Subcutaneous abdominal adipose tissue (tissue), 5 donors: ENCODE data around the gene KCNJ2.

Source experiments
- H3K27ac ChIP-seq: one replicate; pipeline ENCODE4 v1.7.0; 2013; ENCODE audit warnings: low read depth, mild to moderate bottlenecking, inconsistent platforms, low read length, moderate library complexity
- H3K27me3 ChIP-seq, 5 donors: one replicate each; pipeline ENCODE4 v1.7.0; 2013; ENCODE audit warnings: low read length in 5 of 5, inconsistent platforms in 1 of 5; ENCODE audit not compliant: control insufficient read depth in 5 of 5, insufficient read depth in 4 of 5
- H3K36me3 ChIP-seq, 5 donors: one replicate each; pipeline ENCODE4 v1.7.0; 2013; ENCODE audit warnings: low read length in 5 of 5; ENCODE audit not compliant: control insufficient read depth in 5 of 5, insufficient read depth in 5 of 5
- H3K4me1 ChIP-seq, 5 donors: one replicate each; pipeline ENCODE4 v1.7.0; 2013; ENCODE audit warnings: low read length in 5 of 5, mild to moderate bottlenecking in 3 of 5, moderate library complexity in 1 of 5; ENCODE audit not compliant: control insufficient read depth in 5 of 5, insufficient read depth in 5 of 5
- H3K4me3 ChIP-seq, 5 donors: one replicate each; pipeline ENCODE4 v1.7.0; 2013; ENCODE audit warnings: low read length in 5 of 5, low read depth in 1 of 5
- H3K9ac ChIP-seq, 5 donors: one replicate each; pipeline ENCODE4 v1.7.0; 2013; ENCODE audit warnings: low read length in 5 of 5, mild to moderate bottlenecking in 4 of 5, moderate library complexity in 3 of 5
- H3K9me3 ChIP-seq, 5 donors: one replicate each; pipeline ENCODE4 v1.7.0; 2013; ENCODE audit warnings: low read length in 5 of 5; ENCODE audit not compliant: control insufficient read depth in 5 of 5
- donor health status: healthy.
- donor health status: healthy.
- donor health status: healthy.
- donor health status: healthy.
- donor health status: healthy.

Gene KCNJ2

DNA sequence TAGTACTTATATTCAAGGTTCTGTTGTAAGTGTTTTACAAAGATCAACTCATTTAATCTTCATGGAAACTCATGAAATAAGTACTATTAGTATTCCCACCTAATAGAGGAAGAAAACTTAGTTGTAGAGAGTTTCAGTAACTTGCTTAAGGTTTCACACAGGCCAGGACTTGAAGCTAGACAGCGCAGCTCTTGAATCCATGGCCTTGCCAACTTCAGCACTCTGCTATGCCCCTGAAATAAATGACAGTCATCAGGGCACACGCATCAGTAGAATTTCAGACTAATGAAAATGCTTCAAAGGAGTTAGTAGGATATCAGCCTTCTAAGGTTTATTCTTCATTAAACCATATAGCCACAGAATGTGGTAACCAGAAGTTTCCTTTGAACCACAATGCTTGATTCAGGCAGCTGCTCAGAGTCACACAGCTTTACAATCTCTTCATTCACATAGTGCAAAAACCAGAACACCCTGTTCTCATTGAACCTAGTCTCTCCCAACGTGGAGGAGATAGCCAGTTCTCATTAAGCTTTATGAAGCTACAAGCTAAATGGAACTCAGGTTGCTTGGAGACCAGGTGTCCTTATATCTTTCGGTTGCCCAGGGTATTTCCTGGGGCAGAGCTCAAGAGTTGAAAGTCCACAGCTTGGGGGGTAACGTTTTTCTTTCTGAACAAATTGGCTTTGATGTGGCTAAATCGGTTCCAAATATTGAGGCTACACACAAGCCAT, 39.7 kb downstream of the KCNJ2 start:
- H3K27ac ChIP-seq, result no peak overlapping the region
- H3K36me3 ChIP-seq, result no peaks in the 10 kb centered on the region
- no peak overlapping the region for H3K9ac ChIP-seq
- no peak overlapping the region for H3K4me3 ChIP-seq
- H3K27me3 ChIP-seq, result no peaks in the 10 kb centered on the region
- H3K9me3 ChIP-seq, result no peaks in the 10 kb centered on the region
- peaks cover 0 to 3% (median 0%) of the 10 kb centered on the region in 5 donors for H3K4me1 ChIP-seq

DNA sequence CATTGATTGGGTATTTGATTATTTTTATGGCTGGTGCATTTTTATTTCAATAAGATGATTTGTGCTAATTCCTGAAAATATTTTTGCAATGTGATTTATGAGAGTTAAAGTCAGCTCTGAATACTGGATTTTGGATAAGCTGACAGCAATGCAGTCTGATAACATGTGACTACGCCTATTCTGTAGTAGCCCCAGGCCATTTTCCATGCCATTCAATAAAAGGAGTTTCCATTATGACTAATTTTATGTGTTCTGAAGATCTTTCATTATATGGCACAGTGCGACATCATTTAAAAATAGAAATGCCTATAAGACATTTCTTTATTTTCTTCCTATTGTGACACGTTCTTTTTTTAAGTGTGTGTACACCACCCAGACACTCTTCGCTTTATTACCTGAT, 46.3 kb downstream of the KCNJ2 start:
- Histone ChIP-seq H3K9me3 (no peaks in the 10 kb centered on the region), H3K4me1 (no peaks in the 10 kb centered on the region), H3K27ac (no peak overlapping the region), H3K9ac (no peak overlapping the region), H3K36me3 (no peaks in the 10 kb centered on the region), H3K27me3 (no peaks in the 10 kb centered on the region), H3K4me3 (no peak overlapping the region)

DNA sequence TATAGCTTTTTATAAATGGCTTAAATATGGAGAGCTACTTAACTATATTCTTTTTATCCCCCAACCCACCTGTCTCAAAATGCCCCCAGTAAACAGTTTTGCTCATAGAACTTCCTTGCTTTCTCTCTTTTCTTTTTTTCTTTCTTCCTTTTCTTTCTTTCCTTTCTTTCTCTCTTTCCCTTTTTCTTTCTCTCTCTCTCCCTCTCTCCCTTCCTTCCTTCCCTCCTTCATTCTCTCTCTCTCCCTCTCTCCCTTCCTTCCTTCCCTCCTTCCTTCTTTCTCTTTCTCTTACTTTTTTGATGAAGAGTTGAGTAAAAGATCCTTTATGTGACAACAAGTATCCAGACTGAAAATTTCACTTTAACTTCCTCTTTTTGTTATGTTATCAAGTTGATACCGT, 48.2 kb downstream of the KCNJ2 start:
- Histone ChIP-seq H3K27ac (no peak overlapping the region), H3K4me3 (no peak overlapping the region)

DNA sequence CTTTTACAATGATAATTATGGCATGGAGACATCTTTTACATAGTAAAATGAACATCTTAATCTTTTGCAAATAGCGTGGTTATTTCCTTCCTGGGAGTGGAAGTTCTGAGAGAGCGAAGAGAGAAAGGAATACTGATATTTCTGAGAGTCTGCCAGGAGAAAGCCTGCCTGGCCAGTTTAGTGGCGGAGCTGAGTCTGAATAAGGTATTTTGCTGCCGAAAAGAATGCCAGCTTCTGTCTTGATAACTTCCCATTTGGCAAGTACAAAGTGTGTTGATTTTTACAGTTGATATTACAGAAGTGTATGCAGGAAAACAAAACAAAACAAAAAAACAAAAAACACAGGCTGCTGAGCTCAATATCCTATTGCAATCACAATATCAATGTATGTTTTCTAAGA, 55.9 kb downstream of the KCNJ2 start:
- H3K27ac ChIP-seq, result no peak overlapping the region
- no peaks in the 10 kb centered on the region for H3K27me3 ChIP-seq
- no peaks in the 10 kb centered on the region for H3K9me3 ChIP-seq
- no peaks in the 10 kb centered on the region for H3K36me3 ChIP-seq
- H3K9ac ChIP-seq, result no peak overlapping the region
- H3K4me1 ChIP-seq, result no peaks in the 10 kb centered on the region
- no peak overlapping the region for H3K4me3 ChIP-seq

More for the DNA sequence above, 48.2 kb downstream of the KCNJ2 start:
- no peaks in the 10 kb centered on the region for H3K4me1 ChIP-seq
- H3K9ac ChIP-seq, result no peak overlapping the region
- no peaks in the 10 kb centered on the region for H3K36me3 ChIP-seq
- H3K27me3 ChIP-seq, result no peaks in the 10 kb centered on the region
- H3K9me3 ChIP-seq, result no peaks in the 10 kb centered on the region
